Lower lobe of right lung (tissue), 2 donors: Measurements from ENCODE around the gene LMTK3. TPM values are rescaled to one million over a fixed set of nuclear protein-coding genes. Genes with fewer than 3 reads are reported as not detected.

ENCODE experiments used
- ATAC-seq, 2 donors: fragments of 200-7000 bp; cut with Tn5 transposase; one replicate each; pipeline ENCODE4 v1.9.1; 2020 to 2022; ENCODE audit warnings: mild to moderate bottlenecking in 2 of 2, moderate library complexity in 2 of 2
- DNase-seq: peaks from one replicate; pipeline ENCODE4 v3.0.0-alpha.2; 2020
- H3K27ac ChIP-seq: fragments of 200-600 bp; one replicate; pipeline ENCODE4 v1.8.0; 2022
- H3K27me3 ChIP-seq: fragments of 200-600 bp; one replicate; pipeline ENCODE4 v1.8.0; 2022; ENCODE audit warnings: low read depth
- H3K36me3 ChIP-seq: fragments of 200-600 bp; one replicate; pipeline ENCODE4 v1.8.0; 2022; ENCODE audit warnings: mild to moderate bottlenecking
- H3K4me1 ChIP-seq: fragments of 200-600 bp; one replicate; pipeline ENCODE4 v1.8.0; 2022
- H3K4me3 ChIP-seq: fragments of 200-600 bp; one replicate; pipeline ENCODE4 v1.8.0; 2022; ENCODE audit warnings: mild to moderate bottlenecking
- H3K9me3 ChIP-seq: fragments of 200-600 bp; one replicate; pipeline ENCODE4 v1.8.0; 2022
- CTCF ChIP-seq: fragments of 200-600 bp; IDR thresholded peaks from one replicate; pipeline ENCODE4 v1.8.0; 2022; ENCODE audit warnings: antibody characterized with exemption, mild to moderate bottlenecking
- intact Hi-C: fragments of 100-400 bp; cut with DNase I; formaldehyde crosslinking; loops from one replicate; pipeline ENCODE4 v1.11.0; 2022
- total RNA-seq: library from RNA; stranded (reverse); fragmentation: NEBNext Ultra II Directional; extraction: Animal tissue kit (Norgen Biotek cat#: 25700); gene quantifications from one replicate; pipeline ENCODE4 v1.2.1, GENCODE V29; 2021
- donor health status: DM: no; HTN: yes; CAD: no; lungs with severe emphysema.

The LMTK3 gene
- total RNA-seq, 1 donor from 2014 or later: 7.1 TPM

- intact Hi-C loops: no loop called here
Measured at GRCh38 chr19:48508729-48509411, 2.8 kb downstream of the LMTK3 start.

GRCh38 chr19:48507911-48508439 lies 3.7 kb downstream of the LMTK3 start:
- no peaks in the 10 kb centered on the region for H3K9me3 ChIP-seq
- H3K27ac ChIP-seq: no peak overlapping the region
- H3K4me1 ChIP-seq: peaks cover 15% of the 10 kb centered on the region
- DNase-seq: no peak
- peaks cover 28% of the 10 kb centered on the region for H3K27me3 ChIP-seq
- H3K36me3 ChIP-seq: no peaks in the 10 kb centered on the region
- intact Hi-C loops: no loop called here
- no peak overlapping the region for H3K4me3 ChIP-seq
- ATAC-seq: no peak
- no peak for TF ChIP-seq CTCF

More at GRCh38 chr19:48508729-48509411, 2.8 kb downstream of the LMTK3 start:
- ATAC-seq (no peak), DNase-seq (no peak)
- Histone ChIP-seq H3K27me3 (peaks cover 37% of the 10 kb centered on the region), H3K9me3 (no peaks in the 10 kb centered on the region), H3K4me3 (no peak overlapping the region), H3K36me3 (no peaks in the 10 kb centered on the region), H3K4me1 (peaks cover 24% of the 10 kb centered on the region), H3K27ac (no peak overlapping the region)
- TF ChIP-seq CTCF: no peak

- no peaks in the 10 kb centered on the region for H3K36me3 ChIP-seq
- no peak for DNase-seq
- H3K27me3 ChIP-seq: peaks cover 13% of the 10 kb centered on the region
- no peak overlapping the region for H3K4me3 ChIP-seq
- peaks cover 11% of the 10 kb centered on the region for H3K4me1 ChIP-seq
- no peak overlapping the region for H3K27ac ChIP-seq
- no peaks in the 10 kb centered on the region for H3K9me3 ChIP-seq
- intact Hi-C loops: no loop called here
- ATAC-seq: no peak
- peak; percentile 36 for TF ChIP-seq CTCF
Measured at GRCh38 chr19:48506138-48506733, 5.4 kb downstream of the LMTK3 start.

GRCh38 chr19:48502350-48503018 lies 9.2 kb downstream of the LMTK3 start:
- peak overlapping the region; percentile 73 for H3K27ac ChIP-seq
- intact Hi-C loops: no loop called here
- H3K36me3 ChIP-seq: no peaks in the 10 kb centered on the region
- H3K4me1 ChIP-seq: no peaks in the 10 kb centered on the region
- DNase-seq (no peak), ATAC-seq (no peak)
- TF ChIP-seq CTCF: no peak
- no peaks in the 10 kb centered on the region for H3K9me3 ChIP-seq
- H3K4me3 ChIP-seq: peak overlapping the region; percentile 42
- peaks cover 34% of the 10 kb centered on the region for H3K27me3 ChIP-seq

GRCh38 chr19:48501494-48502349 lies 9.9 kb downstream of the LMTK3 start:
- ATAC-seq (peak; percentile 89 to 92), DNase-seq (peak; percentile 96)
- no peak for TF ChIP-seq CTCF
- no peaks in the 10 kb centered on the region for H3K4me1 ChIP-seq
- peak overlapping the region; percentile 53 for H3K27ac ChIP-seq
- no peaks in the 10 kb centered on the region for H3K36me3 ChIP-seq
- no peaks in the 10 kb centered on the region for H3K9me3 ChIP-seq
- peaks cover 37% of the 10 kb centered on the region for H3K27me3 ChIP-seq
- intact Hi-C loops: no loop called here
- H3K4me3 ChIP-seq: peak overlapping the region; percentile 54
